ENCODE data around the gene TMEM225B.

Gene TMEM225B

GRCh38 chr7:99571768-99572167 is 26.3 kb upstream of the TMEM225B start:
- Histone ChIP-seq H3K4me3 (ENCODE audit: low read length) (no peak overlapping the region), H3K27ac (ENCODE audit: low read length) (no peak overlapping the region), H3K36me3 (replicated peaks; ENCODE audit: low read depth, low read length) (peaks cover 24% of the 10 kb centered on the region), H4K20me1 (ENCODE audit: insufficient read depth, low read length) (no peaks in the 10 kb centered on the region), H3K9me3 (ENCODE audit: insufficient read depth, low read length) (no peaks in the 10 kb centered on the region), H3K9ac (ENCODE audit: low read length) (no peak overlapping the region), H2AFZ (ENCODE audit: low read depth, low read length) (no peak overlapping the region), H3K79me2 (ENCODE audit: low read length) (no peaks in the 10 kb centered on the region), H3K4me1 (ENCODE audit: low read length) (no peaks in the 10 kb centered on the region), H3K27me3 (ENCODE audit: low read depth, low read length) (no peaks in the 10 kb centered on the region), H3K4me2 (ENCODE audit: low read length) (no peak overlapping the region)
- no peak for TF ChIP-seq CTCF (IDR thresholded peaks at IDR 0.05; ENCODE audit: low read depth, low read length)
- TF ChIP-seq EZH2phosphoT487 (IDR thresholded peaks at IDR 0.05; ENCODE audit: low read depth): no peak

- no peak overlapping the region for H3K27ac ChIP-seq (ENCODE audit: low read length)
- H3K27me3 ChIP-seq (ENCODE audit: low read depth, low read length): no peaks in the 10 kb centered on the region
- peaks cover 24% of the 10 kb centered on the region for H3K36me3 ChIP-seq (replicated peaks; ENCODE audit: low read depth, low read length)
- H3K9me3 ChIP-seq (ENCODE audit: insufficient read depth, low read length): no peaks in the 10 kb centered on the region
- no peak overlapping the region for H3K4me2 ChIP-seq (ENCODE audit: low read length)
- H4K20me1 ChIP-seq (ENCODE audit: insufficient read depth, low read length): no peaks in the 10 kb centered on the region
- H2AFZ ChIP-seq (ENCODE audit: low read depth, low read length): no peak overlapping the region
- no peak overlapping the region for H3K9ac ChIP-seq (ENCODE audit: low read length)
- H3K4me3 ChIP-seq (ENCODE audit: low read length): no peak overlapping the region
- no peaks in the 10 kb centered on the region for H3K79me2 ChIP-seq (ENCODE audit: low read length)
- TF ChIP-seq CTCF (IDR thresholded peaks at IDR 0.05; ENCODE audit: low read depth, low read length) (no peak), EZH2phosphoT487 (IDR thresholded peaks at IDR 0.05; ENCODE audit: low read depth) (no peak)
- H3K4me1 ChIP-seq (ENCODE audit: low read length): no peaks in the 10 kb centered on the region
Measured at GRCh38 chr7:99573257-99573656, 24.8 kb upstream of the TMEM225B start.

DNA sequence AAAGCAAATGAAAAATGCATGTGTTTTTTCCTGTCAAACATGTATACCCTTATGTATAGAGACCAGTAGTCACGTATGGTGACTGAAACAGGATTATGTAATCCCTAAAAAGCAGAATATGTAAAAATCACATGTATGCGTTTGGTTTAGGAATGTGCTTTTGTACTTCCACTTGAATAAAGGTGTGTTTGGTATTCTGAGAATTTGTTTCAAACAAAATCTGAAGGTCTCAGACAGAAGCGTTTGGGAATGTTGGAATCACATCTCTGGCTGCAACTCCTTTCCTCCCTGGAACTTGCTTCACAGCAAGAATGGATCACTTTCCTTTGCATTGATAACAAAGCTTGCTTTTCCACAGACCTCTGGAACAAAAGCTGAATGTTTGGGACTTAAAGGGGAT is 21.8 kb upstream of the TMEM225B start:
- H2AFZ ChIP-seq (ENCODE audit: low read depth, low read length): no peak overlapping the region
- no peak overlapping the region for H3K4me3 ChIP-seq (ENCODE audit: low read length)
- no peaks in the 10 kb centered on the region for H3K79me2 ChIP-seq (ENCODE audit: low read length)
- H3K27ac ChIP-seq (ENCODE audit: low read length): no peak overlapping the region
- TF ChIP-seq CTCF (IDR thresholded peaks at IDR 0.05; ENCODE audit: low read depth, low read length) (no peak), EZH2phosphoT487 (IDR thresholded peaks at IDR 0.05; ENCODE audit: low read depth) (no peak)
- H3K9me3 ChIP-seq (ENCODE audit: insufficient read depth, low read length): no peaks in the 10 kb centered on the region
- no peaks in the 10 kb centered on the region for H3K4me1 ChIP-seq (ENCODE audit: low read length)
- no peaks in the 10 kb centered on the region for H3K27me3 ChIP-seq (ENCODE audit: low read depth, low read length)
- H4K20me1 ChIP-seq (ENCODE audit: insufficient read depth, low read length): no peaks in the 10 kb centered on the region
- no peak overlapping the region for H3K9ac ChIP-seq (ENCODE audit: low read length)
- H3K4me2 ChIP-seq (ENCODE audit: low read length): no peak overlapping the region
- H3K36me3 ChIP-seq (replicated peaks; ENCODE audit: low read depth, low read length): peaks cover 13% of the 10 kb centered on the region

GRCh38 chr7:99579281-99579955 is 18.6 kb upstream of the TMEM225B start:
- Histone ChIP-seq H3K4me3 (ENCODE audit: low read length) (no peak overlapping the region), H4K20me1 (ENCODE audit: insufficient read depth, low read length) (no peaks in the 10 kb centered on the region), H3K9ac (ENCODE audit: low read length) (no peak overlapping the region), H3K4me2 (ENCODE audit: low read length) (no peak overlapping the region), H3K79me2 (ENCODE audit: low read length) (no peaks in the 10 kb centered on the region), H3K36me3 (replicated peaks; ENCODE audit: low read depth, low read length) (no peaks in the 10 kb centered on the region), H3K27me3 (ENCODE audit: low read depth, low read length) (no peaks in the 10 kb centered on the region), H3K27ac (ENCODE audit: low read length) (no peak overlapping the region), H2AFZ (ENCODE audit: low read depth, low read length) (no peak overlapping the region), H3K9me3 (ENCODE audit: insufficient read depth, low read length) (no peaks in the 10 kb centered on the region), H3K4me1 (ENCODE audit: low read length) (no peaks in the 10 kb centered on the region)
- TF ChIP-seq CTCF (IDR thresholded peaks at IDR 0.05; ENCODE audit: low read depth, low read length): no peak
- no peak for TF ChIP-seq EZH2phosphoT487 (IDR thresholded peaks at IDR 0.05; ENCODE audit: low read depth)

All from OCI-LY3 (cell line).